PC-9 (cell line): ENCODE measurements around the gene CETN3. TPM values are rescaled to one million over a fixed set of nuclear protein-coding genes. Genes with fewer than 3 reads are reported as not detected.

Experiments used
- BruUV-seq: library from RNA; stranded (reverse); fragments of 400-500 nt; replicated peaks from 2 replicates; lab custom pipeline; 2021; lab: Mats Ljungman, UMichigan
- CTCF ChIA-PET: fragments of 300-600 bp; sonication (Branson Sonifier 250); formaldehyde crosslinking; loops from one replicate; lab custom pipeline; 2022; ENCODE audit warnings: antibody characterized with exemption; lab: Charles Lee
- POLR2A ChIA-PET: fragments of 300-600 bp; sonication (Branson Sonifier 250); formaldehyde crosslinking; loops from one replicate; lab custom pipeline; 2022; ENCODE audit warnings: antibody characterized with exemption; ENCODE audit not compliant: unreplicated experiment; lab: Charles Lee
- DNase-seq, 2 experiments: peaks; one replicate each; pipeline versions ENCODE4 v3.0.0 to v3.0.0-alpha.2; 2015 to 2022; ENCODE audit warnings: mixed read lengths in 1 of 2
- H2AFZ ChIP-seq: fragments of 200-600 bp; sonication (generic); 2 replicates; pipeline ENCODE4 v1.8.1; 2017; ENCODE audit warnings: antibody characterized with exemption
- H3F3A ChIP-seq: fragments of 200-600 bp; sonication (generic); 2 replicates; pipeline ENCODE4 v1.8.1; 2017; ENCODE audit warnings: antibody characterized with exemption, mild to moderate bottlenecking, low read depth; ENCODE audit not compliant: insufficient read depth
- H3K27ac ChIP-seq: fragments of 200-600 bp; sonication (generic); 2 replicates; pipeline ENCODE4 v1.6.1; 2016; ENCODE audit warnings: mixed run types
- H3K27me3 ChIP-seq: fragments of 200-600 bp; sonication (generic); 2 replicates; pipeline ENCODE4 v1.6.1; 2016; ENCODE audit warnings: low read depth, mixed run types; ENCODE audit not compliant: insufficient read depth
- H3K36me3 ChIP-seq: fragments of 200-600 bp; sonication (generic); 2 replicates; pipeline ENCODE4 v1.6.1; 2016; ENCODE audit warnings: low read depth, mixed run types
- H3K4me1 ChIP-seq: fragments of 200-600 bp; sonication (generic); replicated peaks from 2 replicates; pipeline ENCODE4 v1.6.1; 2016; ENCODE audit warnings: mixed run types; ENCODE audit not compliant: insufficient read depth
- H3K4me2 ChIP-seq: fragments of 200-600 bp; sonication (generic); 2 replicates; pipeline ENCODE4 v1.6.1; 2017; ENCODE audit warnings: mixed run types
- H3K4me3 ChIP-seq: fragments of 200-600 bp; sonication (generic); 2 replicates; pipeline ENCODE4 v1.6.1; 2016; ENCODE audit warnings: mixed run types
- H3K79me2 ChIP-seq: fragments of 200-600 bp; sonication (generic); 2 replicates; pipeline ENCODE4 v1.6.1; 2017; ENCODE audit warnings: low read depth, mixed run types
- H3K9me2 ChIP-seq: fragments of 200-600 bp; sonication (generic); 2 replicates; pipeline ENCODE4 v1.8.1; 2017; ENCODE audit warnings: mild to moderate bottlenecking; ENCODE audit not compliant: insufficient read depth
- H3K9me3 ChIP-seq: fragments of 200-600 bp; sonication (generic); 2 replicates; pipeline ENCODE4 v1.8.1; 2016; ENCODE audit warnings: low read depth; ENCODE audit not compliant: insufficient read depth
- H4K20me1 ChIP-seq: fragments of 200-600 bp; sonication (generic); 2 replicates; pipeline ENCODE4 v1.8.1; 2017; ENCODE audit not compliant: insufficient read depth
- EZH2 ChIP-seq: fragments of 200-600 bp; sonication (generic); IDR thresholded peaks from 2 replicates; pipeline ENCODE4 v1.8.0; 2017; ENCODE audit warnings: antibody characterized with exemption, low read depth
- intact Hi-C: fragments of 100-400 bp; cut with micrococcal nuclease; formaldehyde crosslinking; loops from one replicate; pipeline ENCODE4 v1.10.0; 2022; ENCODE audit not compliant: unreplicated experiment
- total RNA-seq: library from RNA; stranded (reverse); gene quantifications from 2 replicates; pipeline ENCODE4 v1.2.3, GENCODE V29; 2021
- TF ChIP-seq, protein P1 (sequence below): fragments of 200-600 bp; sonication (generic); conservative IDR thresholded peaks from 2 replicates; pipeline ENCODE4 v1.6.1; 2017; ENCODE audit warnings: mixed run types, antibody characterized with exemption, mild to moderate bottlenecking, moderate library complexity

Gene CETN3
- total RNA-seq, 1 experiment from 2014 or later, result 35.6 TPM

DNA sequence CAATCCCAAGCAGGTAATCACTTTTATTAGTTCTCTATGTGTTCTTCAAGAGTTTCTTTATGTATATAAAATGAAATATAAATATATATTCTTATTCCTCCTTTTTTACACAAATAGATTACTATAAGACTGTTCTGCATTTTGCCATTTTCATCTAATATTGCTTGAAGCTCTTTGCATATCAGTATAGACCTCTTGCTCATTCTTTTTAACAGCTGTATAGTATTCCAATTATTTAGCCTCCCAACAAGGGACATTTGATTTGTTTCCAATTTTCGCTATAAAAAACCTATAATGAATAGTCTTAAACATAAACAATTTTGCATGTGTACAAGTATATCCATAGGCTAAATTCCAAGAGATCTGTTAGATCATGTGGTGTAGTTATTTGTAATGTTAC is 25.2 kb downstream of the CETN3 start:
- no peaks in the 10 kb centered on the region for H3K9me3 ChIP-seq
- ChIA-PET CTCF (no interaction called here), POLR2A (no interaction called here)
- BruUV-seq, result no TSS peak
- no peak overlapping the region for H2AFZ ChIP-seq
- H3K27me3 ChIP-seq, result no peaks in the 10 kb centered on the region
- intact Hi-C loops, result loop anchor here (10.0 kb wide), 1 partner anchor 120 kb away; no protein-coding TSS in a partner anchor
- no peak overlapping the region for H3K4me2 ChIP-seq
- H3K9me2 ChIP-seq, result no peaks in the 10 kb centered on the region
- H3K79me2 ChIP-seq, result no peaks in the 10 kb centered on the region
- 0 out of 2 replicates have a peak, but pooled peaks cover 5% of the 10 kb centered on the region for H3F3A ChIP-seq
- peaks cover 9% of the 10 kb centered on the region; the same call in 1 of the 2 replicates for H3K4me1 ChIP-seq
- TF ChIP-seq, protein P1, sequence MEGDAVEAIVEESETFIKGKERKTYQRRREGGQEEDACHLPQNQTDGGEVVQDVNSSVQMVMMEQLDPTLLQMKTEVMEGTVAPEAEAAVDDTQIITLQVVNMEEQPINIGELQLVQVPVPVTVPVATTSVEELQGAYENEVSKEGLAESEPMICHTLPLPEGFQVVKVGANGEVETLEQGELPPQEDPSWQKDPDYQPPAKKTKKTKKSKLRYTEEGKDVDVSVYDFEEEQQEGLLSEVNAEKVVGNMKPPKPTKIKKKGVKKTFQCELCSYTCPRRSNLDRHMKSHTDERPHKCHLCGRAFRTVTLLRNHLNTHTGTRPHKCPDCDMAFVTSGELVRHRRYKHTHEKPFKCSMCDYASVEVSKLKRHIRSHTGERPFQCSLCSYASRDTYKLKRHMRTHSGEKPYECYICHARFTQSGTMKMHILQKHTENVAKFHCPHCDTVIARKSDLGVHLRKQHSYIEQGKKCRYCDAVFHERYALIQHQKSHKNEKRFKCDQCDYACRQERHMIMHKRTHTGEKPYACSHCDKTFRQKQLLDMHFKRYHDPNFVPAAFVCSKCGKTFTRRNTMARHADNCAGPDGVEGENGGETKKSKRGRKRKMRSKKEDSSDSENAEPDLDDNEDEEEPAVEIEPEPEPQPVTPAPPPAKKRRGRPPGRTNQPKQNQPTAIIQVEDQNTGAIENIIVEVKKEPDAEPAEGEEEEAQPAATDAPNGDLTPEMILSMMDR, result no peak
- no peak for TF ChIP-seq EZH2
- H3K4me3 ChIP-seq, result no peak overlapping the region
- no peaks in the 10 kb centered on the region for H3K36me3 ChIP-seq
- H3K27ac ChIP-seq, result no peak overlapping the region
- H4K20me1 ChIP-seq, result no peaks in the 10 kb centered on the region
- DNase-seq, result no peak

DNA sequence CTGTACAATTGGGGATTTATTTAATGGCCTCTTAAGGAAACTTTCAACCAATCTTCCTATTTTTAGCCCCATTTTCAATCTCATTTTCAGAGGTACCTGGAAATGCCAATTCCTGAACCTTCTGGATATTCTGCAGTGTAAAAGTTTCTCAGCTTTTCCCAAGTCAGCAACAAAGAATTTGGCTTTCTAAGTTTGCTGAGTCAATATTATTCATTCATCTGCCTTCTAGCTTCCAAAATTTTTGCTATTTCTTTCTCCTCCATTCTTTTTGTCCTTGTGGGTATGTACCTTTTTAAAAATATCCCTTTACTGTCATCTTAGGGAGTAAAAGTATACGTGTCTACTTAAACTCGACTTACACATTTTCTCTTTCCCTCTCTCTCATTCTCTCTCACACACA is 25.7 kb downstream of the CETN3 start:
- no peak for DNase-seq
- H3K36me3 ChIP-seq, result no peaks in the 10 kb centered on the region
- peaks cover 9% of the 10 kb centered on the region; the same call in 1 of the 2 replicates for H3K4me1 ChIP-seq
- H3F3A ChIP-seq, result 0 out of 2 replicates have a peak, but pooled peaks cover 5% of the 10 kb centered on the region
- no TSS peak for BruUV-seq
- H3K79me2 ChIP-seq, result no peaks in the 10 kb centered on the region
- intact Hi-C loops, result loop anchor here (10.0 kb wide), 1 partner anchor 119 kb away; no protein-coding TSS in a partner anchor
- H3K4me2 ChIP-seq, result no peak overlapping the region
- no peaks in the 10 kb centered on the region for H4K20me1 ChIP-seq
- no peak overlapping the region for H2AFZ ChIP-seq
- no peaks in the 10 kb centered on the region for H3K27me3 ChIP-seq
- no peaks in the 10 kb centered on the region for H3K9me3 ChIP-seq
- H3K4me3 ChIP-seq, result no peak overlapping the region
- no peak overlapping the region for H3K27ac ChIP-seq
- no peak for TF ChIP-seq EZH2
- TF ChIP-seq, protein P1, result no peak
- no peaks in the 10 kb centered on the region for H3K9me2 ChIP-seq
- POLR2A ChIA-PET, result no interaction called here
- CTCF ChIA-PET, result no interaction called here

DNA sequence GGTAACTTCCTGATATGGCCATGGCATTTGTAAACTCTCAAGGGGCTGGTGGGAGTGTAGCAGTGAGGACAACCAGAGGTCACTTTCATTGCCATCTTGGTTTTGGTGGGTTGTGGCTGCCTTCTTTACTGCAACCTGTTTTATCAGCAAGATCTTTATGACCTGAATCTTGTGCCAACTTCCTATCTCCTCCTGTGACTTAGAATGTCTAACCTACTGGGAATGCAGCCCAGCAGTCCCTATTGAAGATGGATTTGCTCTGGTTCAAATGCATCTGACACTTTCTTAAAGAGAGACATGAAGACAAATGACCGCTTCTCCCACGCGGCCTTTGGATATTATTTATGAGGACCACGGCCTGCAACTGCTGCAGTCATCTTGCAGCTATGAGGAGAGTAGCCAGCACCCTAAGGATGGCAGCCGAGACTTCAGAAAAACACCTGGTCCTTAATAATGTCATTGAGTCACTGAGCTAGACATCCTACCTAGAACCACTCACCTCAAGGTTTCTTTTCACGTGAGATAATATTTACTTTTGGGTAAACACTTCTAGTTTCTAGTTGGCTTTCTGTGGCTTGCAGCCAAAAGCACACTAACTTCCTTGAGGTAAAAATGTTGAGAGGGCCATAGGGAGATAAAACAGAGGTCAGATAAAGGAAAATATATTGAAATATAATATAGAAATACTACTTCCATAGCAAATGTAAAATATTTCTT is 28.2 kb downstream of the CETN3 start:
- Histone ChIP-seq H2AFZ (no peak overlapping the region), H3K27ac (no peak overlapping the region), H3K27me3 (no peaks in the 10 kb centered on the region), H3F3A (0 out of 2 replicates have a peak, but pooled peaks cover 5% of the 10 kb centered on the region), H3K79me2 (no peaks in the 10 kb centered on the region), H3K9me2 (no peaks in the 10 kb centered on the region), H4K20me1 (no peaks in the 10 kb centered on the region), H3K4me3 (no peak overlapping the region), H3K4me1 (peaks cover 9% of the 10 kb centered on the region; the same call in 1 of the 2 replicates), H3K36me3 (no peaks in the 10 kb centered on the region), H3K9me3 (no peaks in the 10 kb centered on the region), H3K4me2 (no peak overlapping the region)
- no peak for TF ChIP-seq EZH2
- TF ChIP-seq, protein P1, result no peak
- BruUV-seq, result no TSS peak
- CTCF ChIA-PET, result no interaction called here
- POLR2A ChIA-PET, result no interaction called here
- intact Hi-C loops, result loop anchor here (10.0 kb wide), 1 partner anchor 117 kb away; no protein-coding TSS in a partner anchor
- DNase-seq, result peak; percentile 17 to 74
